ENCODE measurements around the gene MAML2.

GRCh38 chr11:96033095-96033494, 309.9 kb downstream of the MAML2 start:
- TF ChIP-seq CTCF (IDR thresholded peaks at IDR 0.05) (no peak), POLR2A (IDR thresholded peaks at IDR 0.05) (no peak)
